AML-193 (cell line): Measurements from ENCODE around the gene CEACAM18.
A peak's percentile ranks its signal among the peaks of the same experiment; 100 is the strongest.
"Not testable (repeated sequence)": the region's sequence is repeated elsewhere in the genome, so short reads cannot be mapped to it uniquely, and the experiment has no call there.

ENCODE experiments used
- DNase-seq, 2 experiments: peaks; one replicate each; lab custom pipeline; 2025; lab: John Stamatoyannopoulos, UW

The CEACAM18 gene

DNA sequence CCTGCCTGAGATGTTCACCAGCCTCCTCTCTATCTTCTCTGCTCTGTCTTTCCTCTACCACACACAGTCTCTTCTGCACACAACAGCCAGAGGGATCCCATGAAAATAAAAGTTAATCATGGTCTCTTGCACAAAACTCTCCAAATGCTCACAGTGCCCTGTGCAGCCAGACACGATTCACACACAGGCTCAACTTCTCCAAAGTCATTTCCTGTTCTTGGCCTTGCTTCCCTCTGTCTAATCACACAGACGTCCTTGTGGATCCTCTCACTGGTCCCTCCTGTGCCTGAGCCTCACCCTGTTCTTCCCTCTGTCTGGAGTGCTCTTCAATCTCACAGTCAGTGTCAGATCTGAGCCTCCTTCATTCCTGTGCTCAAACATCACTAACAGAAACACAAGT lies 15.4 kb downstream of the CEACAM18 start:
- DNase-seq, result peak; percentile 38 to 57

DNA sequence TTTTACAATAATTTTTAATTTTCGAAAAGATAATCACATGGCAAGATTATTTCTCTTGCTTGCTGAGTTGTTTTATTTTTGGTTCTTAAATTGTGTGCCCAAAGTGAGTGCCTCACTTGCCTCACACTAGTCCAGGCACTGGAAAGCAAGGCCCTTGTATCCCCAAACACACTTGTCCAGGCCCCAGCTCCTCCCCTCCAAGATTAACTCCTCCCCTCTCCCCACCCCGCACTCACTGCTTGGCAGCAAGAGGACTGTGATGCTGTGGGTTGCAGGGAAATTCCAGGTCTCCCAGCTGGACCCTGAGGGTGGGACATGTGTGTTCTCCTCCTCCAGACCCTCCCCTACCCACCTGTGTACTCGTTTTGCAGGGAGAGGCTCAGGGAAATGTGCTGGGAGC lies 19.3 kb downstream of the CEACAM18 start:
- no peak for DNase-seq

DNA sequence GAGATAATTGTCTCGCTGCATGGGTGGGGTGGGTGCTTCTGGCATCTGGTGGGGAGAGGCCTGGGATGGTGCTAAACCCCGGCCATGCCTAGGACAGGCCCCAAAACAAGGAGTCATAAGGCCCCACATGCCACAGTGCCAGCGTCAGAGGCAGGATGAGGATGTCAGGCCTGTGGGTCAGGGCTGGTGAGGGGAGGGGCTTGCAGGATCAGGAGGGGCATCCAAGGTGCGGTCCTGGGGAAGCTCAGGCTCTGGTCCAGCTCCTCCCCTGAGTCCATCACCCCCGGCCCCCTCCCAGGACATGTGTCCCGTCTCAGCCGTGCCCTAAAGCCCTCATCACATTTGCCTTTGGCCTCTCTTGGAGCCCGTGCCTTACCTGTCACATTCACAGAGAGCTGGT lies 22.6 kb downstream of the CEACAM18 start:
- DNase-seq, result not testable (repeated sequence)

DNA sequence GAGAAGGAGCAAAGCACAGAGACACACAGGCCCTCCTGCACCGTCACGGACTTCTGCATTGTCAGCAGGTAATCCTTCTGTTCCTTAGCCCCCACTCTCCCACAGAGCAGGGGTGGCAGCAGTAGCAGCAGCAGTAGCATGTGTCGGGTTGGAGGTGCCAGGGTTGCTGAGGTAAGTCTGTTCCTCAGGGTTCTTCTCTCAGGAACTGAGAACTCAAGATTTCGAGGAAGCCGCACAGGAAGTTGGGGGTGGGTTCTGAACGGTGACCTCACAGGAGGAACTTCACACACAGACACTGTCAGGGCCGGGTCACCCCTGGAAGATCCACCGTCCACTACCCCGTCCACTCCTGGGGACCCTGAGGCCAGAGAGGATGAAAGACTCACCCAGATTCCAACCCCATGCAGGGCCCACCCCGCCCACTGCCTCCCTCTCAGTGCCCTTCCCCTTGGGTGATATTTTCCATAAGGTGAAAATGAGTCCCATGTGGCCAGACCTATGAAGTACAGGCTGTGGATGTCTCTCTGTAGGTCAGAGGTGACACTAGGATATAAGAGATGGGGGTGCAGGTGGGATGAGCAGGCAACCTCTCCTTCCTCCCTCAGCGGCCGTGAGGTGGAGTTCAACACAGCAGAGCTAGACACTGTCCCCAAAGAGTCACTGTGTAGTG lies 23.4 kb downstream of the CEACAM18 start, which contains the start of gene SIGLEC12:
Gene SIGLEC12, minus strand, starts transcription at position 207 of the 670 bp plus-strand sequence. Its CDS starts 67 bp downstream, at position 140.
- peak; percentile 75 to 81 for DNase-seq

DNA sequence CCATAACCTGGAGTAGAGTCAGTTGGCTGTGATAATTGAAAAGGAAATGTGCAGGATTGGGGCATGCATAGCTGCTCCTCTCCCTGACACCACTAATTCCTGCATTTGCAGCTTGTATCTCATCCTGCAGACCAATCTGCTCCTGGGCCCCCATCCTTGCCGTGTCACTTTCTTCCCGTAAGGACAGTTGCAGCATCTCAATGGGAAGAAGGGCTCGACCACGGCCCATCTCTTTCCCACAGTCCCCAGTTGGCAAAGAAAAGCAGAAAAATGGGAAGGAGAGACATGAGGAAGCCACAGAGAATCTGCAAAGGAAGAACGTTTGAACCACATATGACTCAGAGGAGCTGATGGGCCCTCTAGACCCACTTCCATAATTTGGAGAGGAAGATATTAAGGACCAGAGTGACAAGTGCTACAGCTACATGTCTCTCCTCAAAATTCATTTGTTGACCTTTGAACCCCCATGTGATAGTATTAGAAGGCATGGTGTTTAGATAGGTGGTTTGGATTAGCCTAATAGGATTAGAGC lies 25.0 kb downstream of the CEACAM18 start:
- DNase-seq, result peak; percentile 71 to 72

DNA sequence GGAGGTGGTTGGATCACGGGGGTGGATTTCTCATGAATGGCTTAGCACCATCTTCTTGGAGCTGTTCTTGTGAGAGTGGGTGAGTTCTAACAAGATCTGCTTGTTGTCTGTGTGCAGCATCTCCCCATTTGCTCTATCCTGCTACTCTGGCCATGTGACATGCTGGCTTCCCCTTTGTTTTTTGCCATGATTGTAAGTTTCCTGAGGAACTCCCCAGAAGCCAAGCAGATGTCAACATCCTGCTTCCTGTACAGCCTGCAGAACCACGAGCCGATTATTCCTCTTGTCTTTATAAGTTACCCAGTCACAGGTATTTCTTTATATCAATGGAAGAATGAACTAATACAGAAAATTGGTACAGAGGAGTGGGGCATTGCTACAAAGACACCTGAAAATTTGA lies 25.6 kb downstream of the CEACAM18 start:
- DNase-seq, result no peak

DNA sequence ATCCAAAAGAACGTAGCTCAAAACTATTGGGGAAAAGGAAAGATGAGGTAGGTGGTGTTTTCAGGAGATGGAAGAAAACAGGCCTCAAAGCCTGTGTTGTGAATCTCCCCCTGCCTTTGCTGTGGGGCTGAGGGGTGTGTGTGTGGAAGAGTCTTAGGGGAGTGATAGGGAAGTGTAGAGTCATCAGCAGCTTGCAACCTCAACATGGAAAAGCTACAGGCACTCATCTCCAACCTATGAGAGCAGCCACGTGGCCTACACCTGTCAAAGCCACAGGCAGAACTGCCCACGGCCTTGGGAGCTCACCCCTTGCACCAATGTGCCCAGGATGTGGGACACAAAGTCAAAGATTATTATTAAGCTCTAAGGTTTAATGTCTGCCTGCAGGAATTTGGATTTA lies 27.6 kb downstream of the CEACAM18 start:
- no peak for DNase-seq

DNA sequence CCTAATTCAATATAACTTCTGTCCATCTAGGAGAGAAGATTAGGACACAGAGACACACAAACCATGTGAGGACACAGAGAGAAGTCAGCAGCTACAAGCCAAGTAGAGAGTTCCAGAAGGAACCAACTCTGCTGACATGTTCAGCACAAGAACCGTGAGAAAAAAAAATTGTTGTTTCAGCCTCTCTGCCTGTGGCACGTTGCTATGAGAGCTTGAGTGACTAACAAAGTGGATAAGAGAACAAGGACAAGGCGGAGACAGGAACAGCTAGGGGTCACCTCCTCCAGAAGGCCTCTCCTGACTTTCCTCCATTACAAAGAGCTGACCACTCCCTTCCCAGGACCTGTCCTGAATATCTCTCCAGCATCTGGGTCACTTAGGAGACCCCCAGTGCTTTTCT lies 28.9 kb downstream of the CEACAM18 start:
- no peak for DNase-seq

DNA sequence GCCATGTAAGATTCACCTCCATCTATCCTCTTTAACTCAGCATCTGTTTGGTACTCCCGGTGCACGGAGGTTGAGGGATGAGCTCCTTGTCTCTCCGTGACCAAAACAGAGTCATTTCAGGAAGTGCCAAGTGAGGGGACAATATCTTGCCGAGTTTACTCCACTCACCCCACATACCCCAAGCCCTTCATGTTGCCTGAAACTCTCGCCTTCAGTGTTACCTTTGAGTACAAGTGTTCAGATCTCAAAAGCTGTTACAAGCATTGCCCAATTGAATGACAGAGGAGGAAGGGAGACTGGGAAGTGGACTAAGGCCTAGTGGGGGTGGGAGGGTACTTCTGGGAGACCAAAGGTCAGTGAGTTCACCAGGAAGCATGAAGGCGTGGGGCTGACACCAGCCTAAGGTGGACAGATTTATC lies 29.3 kb downstream of the CEACAM18 start:
- peak; percentile 32 to 39 for DNase-seq

DNA sequence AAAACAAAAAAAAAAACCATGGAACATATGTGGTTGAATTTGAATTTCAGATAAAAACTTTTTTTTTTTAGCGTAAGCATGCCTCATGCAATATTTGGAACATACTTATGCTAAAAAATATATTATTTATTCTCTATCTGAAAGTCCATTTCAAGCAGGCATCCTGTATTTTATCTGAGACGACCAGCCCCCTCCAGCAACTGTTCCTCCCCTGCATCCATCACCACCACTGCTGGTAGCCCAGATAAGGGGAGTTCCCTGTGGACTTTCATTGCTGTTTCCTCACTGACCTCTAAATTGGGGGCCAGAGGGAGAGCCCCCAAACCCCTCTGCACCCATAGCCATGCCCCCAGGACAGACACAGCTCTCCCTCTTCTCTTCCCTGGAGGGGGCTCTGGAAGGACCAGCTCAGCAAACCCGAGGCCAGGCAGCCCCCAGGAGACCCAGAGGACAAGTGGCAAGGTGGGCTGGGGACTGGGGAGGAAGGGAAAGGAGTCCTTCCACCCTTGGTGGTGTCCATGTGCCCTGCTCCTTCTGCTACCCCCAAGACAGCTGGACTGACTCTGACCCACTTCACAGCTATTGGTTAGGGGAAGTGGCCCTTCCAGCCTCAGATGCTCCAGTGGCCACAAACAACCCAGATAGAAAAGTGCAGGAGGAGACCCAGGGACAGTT lies 29.9 kb downstream of the CEACAM18 start:
- no peak for DNase-seq

DNA sequence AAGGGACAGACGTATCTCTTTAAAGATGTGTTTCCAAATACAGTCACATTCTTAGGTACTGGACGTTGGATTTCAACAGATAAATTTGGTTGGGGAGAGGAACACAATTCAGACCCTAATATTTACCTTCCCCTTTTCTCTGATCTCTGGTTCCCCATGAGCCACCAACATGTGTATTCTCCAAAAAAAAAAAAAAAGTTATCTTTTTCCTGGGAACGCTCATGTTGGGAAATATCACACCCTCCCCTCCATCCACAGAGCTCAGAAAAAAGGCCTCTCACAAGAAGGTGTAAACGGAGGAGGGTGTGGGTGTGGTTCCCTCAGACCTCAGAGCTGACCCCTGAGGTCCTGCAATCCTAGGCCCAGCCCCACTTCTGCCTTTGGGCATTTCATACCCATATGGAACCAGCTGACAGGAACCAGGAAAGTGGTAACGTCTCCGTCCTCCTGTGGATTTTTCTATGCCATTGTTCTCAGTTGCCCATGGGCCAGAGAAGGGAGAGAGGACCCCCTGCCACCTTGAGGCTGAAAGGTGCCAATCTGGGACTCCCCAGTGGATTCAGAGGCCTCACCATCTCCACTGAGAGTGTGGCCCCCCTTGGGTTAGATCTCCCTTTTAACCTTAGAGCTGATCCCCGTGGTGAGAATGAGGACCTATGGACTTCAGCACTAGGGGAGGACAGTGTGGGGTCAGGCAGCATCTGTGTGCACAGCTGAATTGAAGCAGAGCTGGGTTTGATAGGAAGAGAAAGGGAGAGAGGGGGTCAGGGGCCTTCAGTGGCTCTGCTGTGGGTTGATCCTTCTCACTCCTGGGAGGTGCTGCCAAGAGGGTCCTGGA lies 31.7 kb downstream of the CEACAM18 start:
- DNase-seq, result no peak

DNA sequence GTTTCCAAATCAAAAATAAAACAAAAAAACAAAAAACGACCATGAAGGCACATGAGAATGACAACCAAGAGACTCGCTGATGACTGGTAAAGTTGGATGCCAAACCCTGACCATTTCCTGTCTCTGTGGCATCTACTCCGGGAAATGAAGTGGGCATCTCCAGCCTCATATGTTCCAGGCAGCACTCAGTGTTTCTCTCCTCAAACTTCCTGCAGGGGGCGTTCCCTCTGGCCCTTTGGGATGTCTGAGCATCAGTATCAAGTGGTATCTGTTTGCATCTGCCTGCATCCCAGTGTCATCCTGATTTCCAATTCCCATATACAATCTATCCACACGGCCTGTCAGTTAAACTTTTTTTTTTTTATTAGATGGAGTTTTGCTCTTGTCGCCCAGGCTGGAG lies 33.0 kb downstream of the CEACAM18 start:
- DNase-seq, result no peak

DNA sequence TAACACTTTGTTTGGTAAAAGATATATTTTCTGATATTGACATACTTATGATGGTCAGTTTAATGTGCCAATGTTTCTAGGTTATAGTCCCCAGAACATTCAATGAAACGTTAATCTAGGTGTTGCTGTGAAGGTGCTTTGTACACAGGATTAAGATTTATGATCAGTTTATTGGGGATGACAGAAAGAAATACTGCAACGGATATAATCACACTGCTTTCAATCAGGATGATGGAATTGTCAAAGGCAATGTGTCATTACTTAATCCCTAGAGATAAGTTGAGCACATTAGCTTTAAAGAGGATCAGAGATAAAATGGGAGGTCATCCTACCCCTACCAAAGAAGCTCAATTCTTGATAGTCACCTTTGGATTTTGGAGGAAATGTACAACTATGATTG lies 35.6 kb downstream of the CEACAM18 start:
- no peak for DNase-seq

DNA sequence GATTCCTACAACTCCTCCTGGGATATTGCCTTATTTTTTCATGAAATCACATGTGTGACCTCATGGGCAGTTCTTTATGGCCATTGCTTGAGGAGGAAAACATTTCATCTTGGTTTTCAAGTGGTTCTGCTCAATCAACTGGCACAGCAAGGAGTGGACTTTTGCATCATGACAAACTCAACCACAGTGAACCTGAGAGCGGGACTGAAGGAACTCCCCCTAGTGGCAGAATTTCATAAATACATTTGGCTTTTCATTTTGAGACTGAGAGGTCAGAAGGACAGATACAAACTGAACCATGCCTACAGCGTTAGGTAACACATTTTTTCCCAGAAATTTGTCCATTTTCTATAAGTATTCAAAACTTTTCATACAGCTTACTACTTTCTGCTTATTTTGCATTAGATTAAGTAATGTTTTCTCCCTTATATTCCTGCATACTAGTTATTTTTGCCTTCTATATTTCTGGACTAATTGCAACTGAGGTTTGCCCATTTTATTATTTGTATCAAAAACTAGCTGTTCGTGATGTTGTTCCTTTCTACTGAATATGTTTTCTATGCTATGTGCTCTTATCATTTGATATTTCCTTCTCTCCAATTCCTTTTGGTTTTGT lies 36.6 kb downstream of the CEACAM18 start:
- peak; percentile 58 to 76 for DNase-seq

DNA sequence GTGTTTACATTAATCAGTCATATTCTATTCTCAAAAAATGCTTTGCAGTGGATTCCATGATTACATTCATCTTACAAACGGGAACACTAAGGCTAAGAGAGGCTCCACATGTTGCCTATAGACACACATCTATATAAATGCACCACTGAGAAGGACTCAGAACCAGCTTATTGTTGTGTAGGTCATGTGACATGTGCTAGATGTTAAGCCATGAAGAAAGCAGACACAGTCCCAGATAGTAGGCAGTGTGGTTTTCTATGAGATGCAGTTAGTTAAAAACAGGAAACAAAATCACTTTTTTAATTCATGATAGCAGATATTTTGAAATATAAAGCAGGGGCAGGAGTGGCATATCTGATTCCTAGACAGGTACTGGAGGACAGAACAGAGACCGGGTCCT lies 42.4 kb downstream of the CEACAM18 start:
- DNase-seq, result no peak

DNA sequence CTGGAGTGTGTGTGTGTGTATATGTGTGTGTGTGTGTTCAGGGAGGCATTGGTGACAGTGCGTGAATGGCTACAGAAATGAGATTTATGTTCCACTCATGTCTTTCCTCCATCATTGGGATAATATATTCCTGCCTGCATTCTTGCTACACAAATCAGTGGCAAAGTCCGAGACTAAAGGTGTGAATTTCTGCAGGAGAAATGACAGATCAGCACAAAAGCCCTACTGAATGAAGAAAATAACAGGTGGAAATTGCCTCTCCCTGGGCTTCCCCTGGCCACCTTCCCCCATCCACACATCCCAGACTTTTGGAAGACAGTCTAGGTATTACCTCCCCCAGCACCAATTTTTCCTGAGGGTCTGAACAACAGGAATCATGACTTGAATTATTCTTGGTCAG lies 43.0 kb downstream of the CEACAM18 start:
- DNase-seq, result no peak

DNA sequence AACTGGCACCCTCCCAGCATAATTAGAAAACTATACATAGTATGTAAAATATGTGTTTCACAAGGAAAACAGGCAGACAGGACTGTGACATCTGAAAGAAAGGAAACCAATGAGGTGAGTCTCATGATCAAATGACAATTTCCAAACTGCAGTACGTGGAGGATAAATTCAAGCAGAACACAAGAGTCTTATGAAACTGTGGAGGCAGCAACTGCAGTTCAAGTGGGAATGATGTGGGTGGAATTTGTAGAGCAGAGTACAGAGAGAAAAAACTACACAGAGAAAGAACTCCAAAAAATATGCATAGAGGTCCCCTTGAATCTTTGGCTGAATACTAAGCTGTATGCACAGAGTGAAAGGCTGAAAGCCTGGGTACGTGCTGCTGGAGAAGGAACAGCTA lies 43.4 kb downstream of the CEACAM18 start:
- no peak for DNase-seq

DNA sequence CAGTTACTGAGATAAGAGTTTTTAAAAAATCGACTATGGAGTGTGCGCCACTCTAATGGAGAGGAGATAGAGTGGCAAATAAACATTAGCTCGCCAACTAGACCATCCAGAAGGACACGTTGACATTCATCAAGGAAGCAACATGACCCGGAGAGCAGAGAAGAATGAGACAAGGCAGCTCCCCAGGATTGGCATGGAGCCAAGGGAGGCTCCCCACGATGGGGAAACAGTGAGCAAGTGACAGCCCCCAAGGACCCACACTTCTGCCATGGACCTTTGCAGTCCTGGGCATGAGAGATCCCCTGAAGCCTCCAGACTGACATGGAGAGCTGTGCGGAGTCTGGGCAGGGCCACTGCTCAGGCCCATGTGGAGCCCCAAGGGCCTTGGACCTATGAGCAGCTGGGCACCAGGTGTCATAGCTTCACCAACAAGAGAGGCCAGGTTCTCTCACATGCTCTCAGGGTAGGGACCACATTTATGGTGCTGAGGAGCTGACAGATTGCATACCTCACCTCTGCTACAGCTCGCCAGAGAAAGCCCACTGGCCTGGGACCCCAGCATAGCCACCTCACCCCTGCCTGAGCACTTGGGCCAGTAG lies 46.4 kb downstream of the CEACAM18 start:
- DNase-seq, result no peak

DNA sequence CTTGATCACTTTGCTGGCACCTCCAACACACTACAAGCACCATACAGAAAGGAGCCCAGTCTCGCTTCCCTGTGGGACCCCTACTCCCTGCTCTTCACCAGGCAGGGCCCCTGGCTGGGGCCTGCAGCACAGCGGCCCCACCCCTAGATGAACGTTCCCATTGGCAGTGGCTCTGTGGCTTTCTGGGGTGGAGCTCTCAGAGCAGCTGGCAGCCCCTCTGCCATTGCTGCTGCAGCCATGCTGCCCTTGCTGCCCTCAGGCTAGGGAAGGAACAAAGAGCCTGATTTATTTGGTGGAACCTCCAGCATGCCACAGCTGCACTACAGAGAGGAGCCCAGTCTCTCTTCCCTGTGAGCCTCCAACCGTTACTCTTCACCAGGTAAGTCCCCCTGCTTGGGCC lies 47.3 kb downstream of the CEACAM18 start:
- DNase-seq, result no peak

DNA sequence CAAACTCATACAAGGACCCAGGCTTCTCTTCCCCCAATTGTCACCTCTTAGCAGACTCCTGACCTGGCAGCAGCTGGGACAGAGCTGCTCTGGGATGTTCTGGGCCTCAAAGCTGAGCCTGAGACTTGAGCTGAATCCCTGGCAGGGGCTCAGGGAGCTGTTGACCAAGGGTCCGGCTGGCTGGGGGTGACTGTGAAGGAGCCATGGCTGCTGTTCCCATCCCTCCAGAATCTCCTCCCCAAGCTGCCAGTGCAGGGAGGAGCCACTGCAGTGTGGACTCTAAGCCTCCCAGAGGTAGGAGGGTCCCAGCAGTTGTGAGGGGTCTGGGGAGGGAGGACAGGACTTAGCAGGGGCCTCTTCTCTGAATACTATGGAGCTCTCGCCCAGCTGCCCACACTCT lies 51.0 kb downstream of the CEACAM18 start:
- no peak for DNase-seq

DNA sequence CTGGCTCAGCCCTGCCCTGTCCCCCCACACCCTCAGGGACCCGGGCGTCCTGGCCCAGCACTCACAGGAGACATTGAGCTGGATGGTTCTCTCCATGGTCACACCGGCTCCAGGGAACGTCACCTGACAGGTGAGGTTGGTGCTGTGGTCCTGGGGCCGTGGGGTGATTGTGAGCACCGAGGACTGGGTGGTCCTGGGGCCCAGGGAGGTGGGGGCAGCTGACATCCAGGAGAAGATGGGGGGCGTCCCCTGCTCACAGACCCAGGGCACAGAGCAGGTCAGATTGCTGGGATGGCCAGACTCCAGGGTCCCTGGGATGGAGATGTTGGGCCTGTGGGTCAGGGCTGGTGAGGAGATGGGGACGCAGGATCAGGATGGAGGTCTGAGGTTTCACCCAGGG lies 52.3 kb downstream of the CEACAM18 start:
- DNase-seq, result no peak
